Uterus (tissue), 2 donors: ENCODE measurements around the gene GUCA2A.

ENCODE experiments used
- CTCF ChIP-seq, 4 experiments: fragments of 200-600 bp in 2 of 4; fragments of 450-650 bp in 2 of 4; sonication (generic) in 2 of 4; IDR thresholded peaks; one replicate each; pipeline ENCODE4 v1.5.1; 2016 to 2019; ENCODE audit warnings: antibody characterized with exemption in 4 of 4, mild to moderate bottlenecking in 2 of 4, moderate library complexity in 1 of 4
- POLR2A ChIP-seq, 2 donors: fragments of 450-650 bp; IDR thresholded peaks; one replicate each; pipeline ENCODE4 v1.6.1; 2016; ENCODE audit warnings: antibody characterized with exemption in 2 of 2, mild to moderate bottlenecking in 1 of 2, moderate library complexity in 1 of 2

GRCh38 chr1:42136466-42136865 lies 28.1 kb downstream of the GUCA2A start:
- no peak for TF ChIP-seq CTCF (IDR thresholded peaks at IDR 0.05)
- TF ChIP-seq POLR2A (IDR thresholded peaks at IDR 0.05), result no peak
